ENCODE measurements around the gene TMEM179. TPM values are rescaled to one million over a fixed set of nuclear protein-coding genes. Genes with fewer than 3 reads are reported as not detected.

Gene TMEM179
- total and polyA plus RNA-seq, 2 of the 13 experiments (the other 11 are each of a cell fraction or from before 2014, with no cell fraction given): not detected

DNA sequence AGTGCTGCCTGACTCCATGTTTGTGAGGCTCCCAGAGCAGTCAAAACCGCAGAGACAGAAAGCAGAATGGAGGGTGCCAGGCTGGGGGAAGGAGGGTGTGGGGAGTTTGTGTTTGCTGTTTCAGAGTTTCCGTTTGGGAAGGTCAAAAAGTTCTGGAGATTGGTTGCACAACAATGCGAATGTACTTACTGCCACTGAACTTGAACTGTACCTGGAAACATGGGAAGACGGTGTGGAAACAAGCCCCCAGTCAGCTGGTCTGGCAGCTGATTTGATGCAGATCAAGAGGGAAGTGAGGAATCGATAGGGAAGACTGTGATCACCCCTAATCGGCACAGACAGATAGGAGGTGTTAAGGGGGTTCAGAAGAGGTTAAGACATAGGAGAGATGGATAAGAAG is 49.5 kb upstream of the TMEM179 start (continued):
- TF ChIP-seq ZNF33B (CRISPR knock-in tag; IDR thresholded peaks at IDR 0.05) (no peak), ZMAT3 (CRISPR knock-in tag; conservative IDR thresholded peaks at IDR 0.05) (0 out of 2 replicates have a peak, but pooled peaks have one; percentile 71), CHCHD3 (CRISPR knock-in tag; IDR thresholded peaks at IDR 0.05) (no peak), HNF4G (IDR thresholded peaks at IDR 0.05; ENCODE audit: borderline replicate concordance, low read depth, low read length) (no peak), HNF4G (CRISPR knock-in tag; IDR thresholded peaks at IDR 0.05; ENCODE audit: borderline replicate concordance, low read depth) (no peak), CEBPG (CRISPR knock-in tag; IDR thresholded peaks at IDR 0.05) (peak; percentile 93), ZBTB8A (CRISPR knock-in tag; IDR thresholded peaks at IDR 0.05; ENCODE audit: borderline replicate concordance, low read depth) (no peak), RNF2 (conservative IDR thresholded peaks at IDR 0.05; ENCODE audit: low read depth) (no peak), SOX5 (CRISPR knock-in tag; IDR thresholded peaks at IDR 0.05; ENCODE audit: borderline replicate concordance) (peak; percentile 85), ZNF251 (CRISPR knock-in tag; IDR thresholded peaks at IDR 0.05) (no peak), TCF7L2 (IDR thresholded peaks at IDR 0.05; ENCODE audit: low read depth, low read length) (no peak), ZNF136 (CRISPR knock-in tag; IDR thresholded peaks at IDR 0.05; ENCODE audit: low read depth) (no peak), TP53 (CRISPR knock-in tag; conservative IDR thresholded peaks at IDR 0.05) (no peak), ASH2L (IDR thresholded peaks at IDR 0.05; ENCODE audit: insufficient read length, low read depth, low read length) (no peak), ADNP (CRISPR knock-in tag; IDR thresholded peaks at IDR 0.05) (no peak), TRIM24 (CRISPR knock-in tag; IDR thresholded peaks at IDR 0.05) (peak; percentile 72; the same call in 1 of the 2 replicates)
- TF ChIP-seq, protein P1, sequence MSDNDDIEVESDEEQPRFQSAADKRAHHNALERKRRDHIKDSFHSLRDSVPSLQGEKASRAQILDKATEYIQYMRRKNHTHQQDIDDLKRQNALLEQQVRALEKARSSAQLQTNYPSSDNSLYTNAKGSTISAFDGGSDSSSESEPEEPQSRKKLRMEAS (IDR thresholded peaks at IDR 0.05): 0 out of 2 replicates have a peak, but pooled peaks have one; percentile 21
- TF ChIP-seq, protein P2, sequence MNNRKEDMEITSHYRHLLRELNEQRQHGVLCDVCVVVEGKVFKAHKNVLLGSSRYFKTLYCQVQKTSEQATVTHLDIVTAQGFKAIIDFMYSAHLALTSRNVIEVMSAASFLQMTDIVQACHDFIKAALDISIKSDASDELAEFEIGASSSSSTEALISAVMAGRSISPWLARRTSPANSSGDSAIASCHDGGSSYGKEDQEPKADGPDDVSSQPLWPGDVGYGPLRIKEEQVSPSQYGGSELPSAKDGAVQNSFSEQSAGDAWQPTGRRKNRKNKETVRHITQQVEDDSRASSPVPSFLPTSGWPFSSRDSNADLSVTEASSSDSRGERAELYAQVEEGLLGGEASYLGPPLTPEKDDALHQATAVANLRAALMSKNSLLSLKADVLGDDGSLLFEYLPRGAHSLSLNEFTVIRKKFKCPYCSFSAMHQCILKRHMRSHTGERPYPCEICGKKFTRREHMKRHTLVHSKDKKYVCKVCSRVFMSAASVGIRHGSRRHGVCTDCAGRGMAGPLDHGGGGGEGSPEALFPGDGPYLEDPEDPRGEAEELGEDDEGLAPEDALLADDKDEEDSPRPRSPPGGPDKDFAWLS (CRISPR knock-in tag; IDR thresholded peaks at IDR 0.05; ENCODE audit: borderline replicate concordance): no peak
- TF ChIP-seq, protein P3, sequence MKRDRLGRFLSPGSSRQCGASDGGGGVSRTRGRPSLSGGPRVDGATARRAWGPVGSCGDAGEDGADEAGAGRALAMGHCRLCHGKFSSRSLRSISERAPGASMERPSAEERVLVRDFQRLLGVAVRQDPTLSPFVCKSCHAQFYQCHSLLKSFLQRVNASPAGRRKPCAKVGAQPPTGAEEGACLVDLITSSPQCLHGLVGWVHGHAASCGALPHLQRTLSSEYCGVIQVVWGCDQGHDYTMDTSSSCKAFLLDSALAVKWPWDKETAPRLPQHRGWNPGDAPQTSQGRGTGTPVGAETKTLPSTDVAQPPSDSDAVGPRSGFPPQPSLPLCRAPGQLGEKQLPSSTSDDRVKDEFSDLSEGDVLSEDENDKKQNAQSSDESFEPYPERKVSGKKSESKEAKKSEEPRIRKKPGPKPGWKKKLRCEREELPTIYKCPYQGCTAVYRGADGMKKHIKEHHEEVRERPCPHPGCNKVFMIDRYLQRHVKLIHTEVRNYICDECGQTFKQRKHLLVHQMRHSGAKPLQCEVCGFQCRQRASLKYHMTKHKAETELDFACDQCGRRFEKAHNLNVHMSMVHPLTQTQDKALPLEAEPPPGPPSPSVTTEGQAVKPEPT (CRISPR knock-in tag; IDR thresholded peaks at IDR 0.05; ENCODE audit: low read depth): no peak
- TF ChIP-seq, protein P4, sequence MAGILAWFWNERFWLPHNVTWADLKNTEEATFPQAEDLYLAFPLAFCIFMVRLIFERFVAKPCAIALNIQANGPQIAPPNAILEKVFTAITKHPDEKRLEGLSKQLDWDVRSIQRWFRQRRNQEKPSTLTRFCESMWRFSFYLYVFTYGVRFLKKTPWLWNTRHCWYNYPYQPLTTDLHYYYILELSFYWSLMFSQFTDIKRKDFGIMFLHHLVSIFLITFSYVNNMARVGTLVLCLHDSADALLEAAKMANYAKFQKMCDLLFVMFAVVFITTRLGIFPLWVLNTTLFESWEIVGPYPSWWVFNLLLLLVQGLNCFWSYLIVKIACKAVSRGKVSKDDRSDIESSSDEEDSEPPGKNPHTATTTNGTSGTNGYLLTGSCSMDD (CRISPR knock-in tag; IDR thresholded peaks at IDR 0.05): no peak
- TF ChIP-seq, protein P5, sequence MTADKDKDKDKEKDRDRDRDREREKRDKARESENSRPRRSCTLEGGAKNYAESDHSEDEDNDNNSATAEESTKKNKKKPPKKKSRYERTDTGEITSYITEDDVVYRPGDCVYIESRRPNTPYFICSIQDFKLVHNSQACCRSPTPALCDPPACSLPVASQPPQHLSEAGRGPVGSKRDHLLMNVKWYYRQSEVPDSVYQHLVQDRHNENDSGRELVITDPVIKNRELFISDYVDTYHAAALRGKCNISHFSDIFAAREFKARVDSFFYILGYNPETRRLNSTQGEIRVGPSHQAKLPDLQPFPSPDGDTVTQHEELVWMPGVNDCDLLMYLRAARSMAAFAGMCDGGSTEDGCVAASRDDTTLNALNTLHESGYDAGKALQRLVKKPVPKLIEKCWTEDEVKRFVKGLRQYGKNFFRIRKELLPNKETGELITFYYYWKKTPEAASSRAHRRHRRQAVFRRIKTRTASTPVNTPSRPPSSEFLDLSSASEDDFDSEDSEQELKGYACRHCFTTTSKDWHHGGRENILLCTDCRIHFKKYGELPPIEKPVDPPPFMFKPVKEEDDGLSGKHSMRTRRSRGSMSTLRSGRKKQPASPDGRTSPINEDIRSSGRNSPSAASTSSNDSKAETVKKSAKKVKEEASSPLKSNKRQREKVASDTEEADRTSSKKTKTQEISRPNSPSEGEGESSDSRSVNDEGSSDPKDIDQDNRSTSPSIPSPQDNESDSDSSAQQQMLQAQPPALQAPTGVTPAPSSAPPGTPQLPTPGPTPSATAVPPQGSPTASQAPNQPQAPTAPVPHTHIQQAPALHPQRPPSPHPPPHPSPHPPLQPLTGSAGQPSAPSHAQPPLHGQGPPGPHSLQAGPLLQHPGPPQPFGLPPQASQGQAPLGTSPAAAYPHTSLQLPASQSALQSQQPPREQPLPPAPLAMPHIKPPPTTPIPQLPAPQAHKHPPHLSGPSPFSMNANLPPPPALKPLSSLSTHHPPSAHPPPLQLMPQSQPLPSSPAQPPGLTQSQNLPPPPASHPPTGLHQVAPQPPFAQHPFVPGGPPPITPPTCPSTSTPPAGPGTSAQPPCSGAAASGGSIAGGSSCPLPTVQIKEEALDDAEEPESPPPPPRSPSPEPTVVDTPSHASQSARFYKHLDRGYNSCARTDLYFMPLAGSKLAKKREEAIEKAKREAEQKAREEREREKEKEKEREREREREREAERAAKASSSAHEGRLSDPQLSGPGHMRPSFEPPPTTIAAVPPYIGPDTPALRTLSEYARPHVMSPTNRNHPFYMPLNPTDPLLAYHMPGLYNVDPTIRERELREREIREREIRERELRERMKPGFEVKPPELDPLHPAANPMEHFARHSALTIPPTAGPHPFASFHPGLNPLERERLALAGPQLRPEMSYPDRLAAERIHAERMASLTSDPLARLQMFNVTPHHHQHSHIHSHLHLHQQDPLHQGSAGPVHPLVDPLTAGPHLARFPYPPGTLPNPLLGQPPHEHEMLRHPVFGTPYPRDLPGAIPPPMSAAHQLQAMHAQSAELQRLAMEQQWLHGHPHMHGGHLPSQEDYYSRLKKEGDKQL (CRISPR knock-in tag; IDR thresholded peaks at IDR 0.05; ENCODE audit: low read depth): no peak

Measured in HepG2 (cell line).